Right lobe of liver (tissue), 6 donors: ENCODE data around the gene PSME3IP1. TPM values are rescaled to one million over a fixed set of nuclear protein-coding genes. Genes with fewer than 3 reads are reported as not detected.

Source experiments
- ATAC-seq, 4 donors: fragments of 200-7000 bp; cut with Tn5 transposase; one replicate each; pipeline ENCODE4 v1.9.1; 2020; ENCODE audit warnings: mild to moderate bottlenecking in 4 of 4, moderate library complexity in 4 of 4
- DNase-seq, 3 donors: peaks; one replicate each; pipeline ENCODE4 v3.0.0-alpha.2; 2020
- H3K27ac ChIP-seq, 3 donors: fragments of 200-600 bp; one replicate each; pipeline ENCODE4 v1.8.0; 2022
- H3K27me3 ChIP-seq, 2 donors: fragments of 200-600 bp; one replicate each; pipeline ENCODE4 v1.8.0; 2022
- H3K36me3 ChIP-seq, 4 donors: fragments of 200-600 bp; sonication (generic) in 1 of 4; one replicate each; pipeline versions ENCODE4 v1.5.1 to v1.8.0; 2017 to 2022; ENCODE audit warnings: control low read depth in 1 of 4
- H3K4me1 ChIP-seq, 4 donors: fragments of 200-600 bp; sonication (generic) in 1 of 4; one replicate each; pipeline versions ENCODE4 v1.5.1 to v1.8.0; 2017 to 2022; ENCODE audit warnings: control low read depth in 1 of 4
- H3K4me3 ChIP-seq, 3 donors: fragments of 200-600 bp; one replicate each; pipeline ENCODE4 v1.8.0; 2022
- H3K9me3 ChIP-seq, 4 donors: fragments of 200-600 bp; sonication (generic) in 1 of 4; one replicate each; pipeline versions ENCODE4 v1.5.1 to v1.8.0; 2017 to 2022; ENCODE audit warnings: control low read depth in 1 of 4
- CTCF ChIP-seq, 4 donors: fragments of 200-600 bp in 3 of 4; fragments of 450-650 bp in 1 of 4; IDR thresholded peaks; one replicate each; pipeline versions ENCODE4 v1.5.1 to v1.8.0; 2016 to 2022; ENCODE audit warnings: antibody characterized with exemption in 4 of 4, mild to moderate bottlenecking in 2 of 4
- POLR2A ChIP-seq: fragments of 450-650 bp; IDR thresholded peaks from one replicate; pipeline ENCODE4 v1.6.1; 2017; ENCODE audit warnings: antibody characterized with exemption, mild to moderate bottlenecking
- WGBS: methylation state at CpG from one replicate; pipeline ENCODE4 v1.1.6; 2018; ENCODE audit warnings: low coverage, low lambda C conversion rate; ENCODE audit not compliant: insufficient coverage; ENCODE audit errors: missing lambda C conversion rate; 5-methylcytosine and 5-hydroxymethylcytosine counted together
- intact Hi-C, 2 donors: fragments of 100-400 bp; cut with DNase I; formaldehyde crosslinking; loops; one replicate each; pipeline versions ENCODE4 v1.11.2 to v1.14.1; 2022
- total RNA-seq, 6 experiments: library from RNA; depleted of rRNA in 2 of 6; stranded (reverse); fragments of >200 nt in 2 of 6; fragmentation: NEBNext Ultra II Directional in 3 of 6; extraction: Animal tissue kit (Norgen Biotek cat#: 25700) in 3 of 6; gene quantifications; one replicate each; pipeline versions ENCODE4 v1.1.0 to v1.2.4, GENCODE V29; 2016 to 2023
- donor health status: DM: no; HTN: yes; CAD: no.
- donor health status: DM: no; HTN: no; CAD: no.
- donor health status: DM: no; HTN: no; CAD: no.
- donor health status: DM: no; HTN: yes; CAD: no.
- donor health status: DM: no; HTN: yes; CAD: no.

The PSME3IP1 gene
- total RNA-seq, 6 experiments from 2014 or later, result 26.2 to 61.8 (median 34.5) TPM

- intact Hi-C loops, result no loop called here
- TF ChIP-seq CTCF (IDR thresholded peaks at IDR 0.05) (no peak), POLR2A (no peak)
- ATAC-seq (no peak), DNase-seq (no peak)
- Histone ChIP-seq H3K36me3 (no peaks in the 10 kb centered on the region), H3K27ac (no peak overlapping the region), H3K27me3 (no peaks in the 10 kb centered on the region), H3K4me1 (no peaks in the 10 kb centered on the region), H3K4me3 (no peak overlapping the region), H3K9me3 (no peaks in the 10 kb centered on the region)
- 69% methylated on average over 10 of the region's 11 CpGs for WGBS
Measured at GRCh38 chr16:57128771-57129389, 57.0 kb downstream of the PSME3IP1 start.

GRCh38 chr16:57127836-57128235, 58.0 kb downstream of the PSME3IP1 start:
- no peaks in the 10 kb centered on the region for H3K9me3 ChIP-seq
- no peak overlapping the region for H3K27ac ChIP-seq
- DNase-seq (no peak), ATAC-seq (no peak)
- 100% methylated on average over 1 of the region's 7 CpGs for WGBS
- no peaks in the 10 kb centered on the region for H3K27me3 ChIP-seq
- H3K36me3 ChIP-seq, result no peaks in the 10 kb centered on the region
- no peak for TF ChIP-seq CTCF (IDR thresholded peaks at IDR 0.05)
- TF ChIP-seq POLR2A, result no peak
- no peak overlapping the region for H3K4me3 ChIP-seq
- intact Hi-C loops, result no loop called here
- H3K4me1 ChIP-seq, result no peaks in the 10 kb centered on the region

GRCh38 chr16:57127037-57127763, 58.6 kb downstream of the PSME3IP1 start:
- no peak for DNase-seq
- TF ChIP-seq POLR2A (no peak), CTCF (IDR thresholded peaks at IDR 0.05) (no peak)
- intact Hi-C loops, result no loop called here
- H3K4me1 ChIP-seq, result no peaks in the 10 kb centered on the region
- H3K4me3 ChIP-seq, result no peak overlapping the region
- H3K36me3 ChIP-seq, result no peaks in the 10 kb centered on the region
- no peak overlapping the region for H3K27ac ChIP-seq
- no peaks in the 10 kb centered on the region for H3K27me3 ChIP-seq
- ATAC-seq, result no peak
- no peaks in the 10 kb centered on the region for H3K9me3 ChIP-seq
- 81% methylated on average over 4 of the region's 5 CpGs for WGBS

GRCh38 chr16:57126411-57126810, 59.4 kb downstream of the PSME3IP1 start:
- ATAC-seq (no peak), DNase-seq (no peak)
- no peaks in the 10 kb centered on the region for H3K36me3 ChIP-seq
- TF ChIP-seq POLR2A (no peak), CTCF (IDR thresholded peaks at IDR 0.05) (no peak)
- H3K27ac ChIP-seq, result no peak overlapping the region
- H3K27me3 ChIP-seq, result no peaks in the 10 kb centered on the region
- H3K4me1 ChIP-seq, result no peaks in the 10 kb centered on the region
- WGBS, result no CpG with 5 or more reads among the region's 4 CpGs
- H3K9me3 ChIP-seq, result no peaks in the 10 kb centered on the region
- H3K4me3 ChIP-seq, result no peak overlapping the region
- intact Hi-C loops, result no loop called here
